Kidney (tissue), 14 donors: ENCODE results near the gene MAB21L3. TPM values are rescaled to one million over a fixed set of nuclear protein-coding genes. Genes with fewer than 3 reads are reported as not detected.

Source experiments
- DNase-seq, 5 donors: peaks; one replicate each; pipeline ENCODE4 v3.0.0-alpha.2; 2013 to 2020
- FAIRE-seq: peaks from 2 replicates; lab custom pipeline; 2012; peaks lifted over from hg19 to GRCh38; lab: Jason Lieb, UNC
- H3K27ac ChIP-seq, 2 donors: one replicate each; pipeline ENCODE4 v1.7.0; 2013; ENCODE audit warnings: low read depth in 2 of 2, low read length in 2 of 2, inconsistent platforms in 1 of 2
- H3K27me3 ChIP-seq: one replicate; pipeline ENCODE4 v1.7.1; 2013; ENCODE audit warnings: low read length, inconsistent platforms; ENCODE audit not compliant: control insufficient read depth, insufficient read depth
- H3K36me3 ChIP-seq, 3 donors: one replicate each; pipeline versions ENCODE4 v1.7.0 to v1.7.1; 2013; ENCODE audit warnings: low read length in 3 of 3, control low read depth in 1 of 3, inconsistent platforms in 1 of 3; ENCODE audit not compliant: insufficient read depth in 3 of 3, control insufficient read depth in 2 of 3
- H3K4me1 ChIP-seq, 3 donors: one replicate each; pipeline versions ENCODE4 v1.7.0 to v1.7.1; 2013; ENCODE audit warnings: low read length in 3 of 3, inconsistent platforms in 1 of 3, low read depth in 1 of 3; ENCODE audit not compliant: control insufficient read depth in 2 of 3, insufficient read depth in 2 of 3
- H3K4me3 ChIP-seq, 3 donors: one replicate each; pipeline versions ENCODE4 v1.7.0 to v1.8.1; 2013; ENCODE audit warnings: low read length in 3 of 3, control low read depth in 1 of 3, inconsistent platforms in 1 of 3
- H3K9ac ChIP-seq, 3 donors: one replicate each; pipeline versions ENCODE4 v1.7.0 to v1.7.1; 2013; ENCODE audit warnings: low read length in 3 of 3, control low read depth in 1 of 3, inconsistent platforms in 1 of 3
- H3K9me3 ChIP-seq, 3 donors: one replicate each; pipeline versions ENCODE4 v1.7.0 to v1.7.1; 2013; ENCODE audit warnings: low read length in 3 of 3, control low read depth in 1 of 3, inconsistent platforms in 1 of 3; ENCODE audit not compliant: control insufficient read depth in 2 of 3, insufficient read depth in 1 of 3
- intact Hi-C: fragments of 100-400 bp; cut with DNase I; formaldehyde crosslinking; loops from one replicate; pipeline ENCODE4 v1.11.1; 2022
- polyA plus RNA-seq: library from polyadenylated mRNA; stranded (reverse); fragments of 350-450 nt; fragmentation: Illumina TruSeq; extraction: RNeasy Lipid Tissue Mini Kit (QIAGEN cat#74804); gene quantifications from one replicate; pipeline ENCODE4 v1.2.3, GENCODE V29; 2014; ENCODE audit warnings: low read depth, low replicate concordance; ENCODE audit not compliant: insufficient read depth
- total RNA-seq: library from RNA; stranded (reverse); fragmentation: NEBNext Ultra II Directional; extraction: Animal tissue kit (Norgen Biotek cat#: 25700); gene quantifications from one replicate; pipeline ENCODE4 v1.2.1, GENCODE V29; 2021
- TF ChIP-seq, protein P1 (sequence below): IDR thresholded peaks from 3 replicates; pipeline ENCODE4 v1.5.1; 2012; ENCODE audit warnings: mild to moderate bottlenecking, moderate library complexity, borderline replicate concordance; ENCODE audit not compliant: insufficient read depth; ENCODE audit errors: extremely low read depth
- donor health status: control.
- donor health status: control.
- donor health status: control.
- donor health status: control.
- donor health status: control.
- donor health status: DM: yes; HTN: yes; CAD: no.
- donor health status: Normal renal cell carcinoma (clear cell type).

MAB21L3 gene
- total and polyA plus RNA-seq, 2 donors from 2014 or later: 0.24 to 2.9 TPM

DNA sequence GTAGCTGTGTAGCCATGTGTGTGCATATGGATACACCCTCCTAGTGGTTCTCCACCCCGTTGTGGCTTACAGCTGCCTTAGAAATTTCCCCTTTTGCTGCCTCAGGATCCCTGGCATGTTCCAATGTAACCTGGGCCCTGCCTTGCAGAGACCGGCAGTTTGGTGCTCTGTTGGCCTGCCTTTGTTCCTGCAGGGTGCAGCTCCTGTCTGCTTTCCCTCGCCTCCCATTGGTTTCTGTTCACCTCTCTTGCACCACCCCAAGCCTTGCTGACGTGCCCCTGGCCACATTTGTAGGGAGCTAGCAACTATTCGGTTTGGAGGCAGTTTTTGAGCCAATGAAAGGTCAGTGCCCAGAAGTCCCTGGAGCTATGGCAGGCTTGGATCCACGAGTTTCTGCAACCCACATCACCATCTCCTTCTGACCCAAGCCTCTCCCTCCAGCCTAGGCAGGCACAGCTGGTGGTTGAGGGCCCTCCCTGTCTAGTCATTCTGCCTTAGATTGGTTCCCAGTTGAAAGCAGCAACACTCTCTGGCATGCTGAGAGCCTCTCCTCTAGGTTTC is 54.9 kb downstream of the MAB21L3 start:
- no peak for DNase-seq
- no peak overlapping the region for H3K27ac ChIP-seq
- H3K9me3 ChIP-seq: no peaks in the 10 kb centered on the region
- no peak for FAIRE-seq
- TF ChIP-seq, protein P1, sequence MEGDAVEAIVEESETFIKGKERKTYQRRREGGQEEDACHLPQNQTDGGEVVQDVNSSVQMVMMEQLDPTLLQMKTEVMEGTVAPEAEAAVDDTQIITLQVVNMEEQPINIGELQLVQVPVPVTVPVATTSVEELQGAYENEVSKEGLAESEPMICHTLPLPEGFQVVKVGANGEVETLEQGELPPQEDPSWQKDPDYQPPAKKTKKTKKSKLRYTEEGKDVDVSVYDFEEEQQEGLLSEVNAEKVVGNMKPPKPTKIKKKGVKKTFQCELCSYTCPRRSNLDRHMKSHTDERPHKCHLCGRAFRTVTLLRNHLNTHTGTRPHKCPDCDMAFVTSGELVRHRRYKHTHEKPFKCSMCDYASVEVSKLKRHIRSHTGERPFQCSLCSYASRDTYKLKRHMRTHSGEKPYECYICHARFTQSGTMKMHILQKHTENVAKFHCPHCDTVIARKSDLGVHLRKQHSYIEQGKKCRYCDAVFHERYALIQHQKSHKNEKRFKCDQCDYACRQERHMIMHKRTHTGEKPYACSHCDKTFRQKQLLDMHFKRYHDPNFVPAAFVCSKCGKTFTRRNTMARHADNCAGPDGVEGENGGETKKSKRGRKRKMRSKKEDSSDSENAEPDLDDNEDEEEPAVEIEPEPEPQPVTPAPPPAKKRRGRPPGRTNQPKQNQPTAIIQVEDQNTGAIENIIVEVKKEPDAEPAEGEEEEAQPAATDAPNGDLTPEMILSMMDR: no peak
- no peaks in the 10 kb centered on the region for H3K36me3 ChIP-seq
- no peak overlapping the region for H3K9ac ChIP-seq
- H3K27me3 ChIP-seq: no peaks in the 10 kb centered on the region
- H3K4me1 ChIP-seq: peaks cover 0 to 15% (median 3%) of the 10 kb centered on the region in 3 donors
- intact Hi-C loops: no loop called here
- H3K4me3 ChIP-seq: no peak overlapping the region

DNA sequence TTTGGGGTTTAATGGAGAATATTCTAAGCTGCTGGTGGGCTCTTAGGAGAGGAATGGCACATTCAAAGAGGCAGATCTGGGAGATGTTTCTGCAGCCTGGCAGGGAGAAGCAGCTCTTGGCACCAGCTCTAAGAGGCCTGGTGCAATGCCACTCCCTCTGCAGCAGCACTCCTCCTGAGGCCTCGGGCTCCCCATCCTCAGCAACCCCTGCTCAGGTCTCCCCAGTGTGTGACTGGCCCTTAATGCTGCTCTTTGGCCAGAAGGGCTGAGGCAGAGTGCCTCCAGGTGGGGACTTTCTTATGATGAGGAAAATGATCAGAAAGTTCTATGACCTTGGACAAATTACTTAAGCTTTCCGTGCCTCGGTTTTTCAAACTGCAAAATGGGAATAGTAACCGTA is 55.5 kb downstream of the MAB21L3 start:
- no peak overlapping the region for H3K9ac ChIP-seq
- no peak overlapping the region for H3K4me3 ChIP-seq
- H3K27ac ChIP-seq: peak overlapping the region in 1 of 2 donors; percentile 15
- FAIRE-seq (no peak), DNase-seq (no peak)
- intact Hi-C loops: no loop called here
- TF ChIP-seq, protein P1: no peak
- H3K9me3 ChIP-seq: no peaks in the 10 kb centered on the region
- H3K4me1 ChIP-seq: peaks cover 0 to 15% (median 3%) of the 10 kb centered on the region in 3 donors
- H3K36me3 ChIP-seq: no peaks in the 10 kb centered on the region
- H3K27me3 ChIP-seq: no peaks in the 10 kb centered on the region

DNA sequence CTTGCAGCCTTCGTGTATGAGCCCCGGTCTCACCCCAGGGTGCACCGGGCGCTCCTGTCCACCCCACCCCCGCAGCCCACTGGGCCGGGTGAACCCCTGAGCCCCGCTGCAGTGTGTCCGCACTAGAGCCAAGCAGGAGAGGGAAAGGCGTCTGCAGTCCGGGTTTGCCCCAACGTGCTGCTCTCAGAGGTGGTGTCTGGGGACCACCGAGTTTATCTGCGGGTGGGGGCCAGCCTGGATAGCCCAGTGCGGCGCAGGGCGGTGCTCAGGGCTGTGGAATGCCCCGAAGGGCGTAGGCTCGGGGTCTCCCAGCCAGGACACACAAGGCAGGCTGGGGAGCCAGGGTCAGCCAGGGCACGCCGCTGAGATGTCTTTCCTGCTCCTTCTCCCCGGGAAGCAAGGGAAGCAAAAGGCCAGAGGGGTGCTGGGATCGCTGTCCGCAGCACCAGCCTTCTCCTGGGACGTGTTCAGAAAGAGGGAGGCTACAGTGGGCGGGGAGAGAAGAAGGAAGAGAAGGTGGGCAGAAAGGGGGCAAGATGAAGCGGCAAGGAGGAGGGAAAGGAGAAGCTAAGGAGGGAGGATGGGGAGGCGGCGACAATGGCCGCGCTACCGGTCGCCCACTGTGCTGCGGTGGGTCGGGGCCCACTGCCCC is 56.6 kb downstream of the MAB21L3 start:
- H3K27ac ChIP-seq: peak overlapping the region; percentile 61 to 64
- intact Hi-C loops: no loop called here
- H3K27me3 ChIP-seq: no peaks in the 10 kb centered on the region
- peak in 4 of 5 donors; percentile 45 to 75 (median 69) for DNase-seq
- H3K4me3 ChIP-seq: peak overlapping the region; percentile 47 to 74 (median 60)
- peak overlapping the region in 2 of 3 donors; percentile 43 to 77 for H3K9ac ChIP-seq
- H3K9me3 ChIP-seq: no peaks in the 10 kb centered on the region
- peaks cover 0 to 15% (median 3%) of the 10 kb centered on the region in 3 donors for H3K4me1 ChIP-seq
- FAIRE-seq: no peak
- TF ChIP-seq, protein P1: no peak
- H3K36me3 ChIP-seq: no peaks in the 10 kb centered on the region
